Liver (tissue), 9 donors: ENCODE results near the gene C19orf81. TPM values are rescaled to one million over a fixed set of nuclear protein-coding genes. Genes with fewer than 3 reads are reported as not detected.

ENCODE experiments used
- DNase-seq: peaks from one replicate; pipeline ENCODE4 v3.0.0-alpha.2; 2017; ENCODE audit warnings: low spot score
- H3K27ac ChIP-seq, 2 donors: one replicate each; pipeline ENCODE4 v1.7.0; 2013; ENCODE audit warnings: inconsistent platforms in 2 of 2, low read length in 2 of 2, control low read depth in 1 of 2, low read depth in 1 of 2, mild to moderate bottlenecking in 1 of 2
- H3K27me3 ChIP-seq, 4 donors: one replicate each; pipeline versions ENCODE4 v1.6.1 to v1.7.0; 2013; ENCODE audit warnings: low read length in 3 of 4, inconsistent platforms in 1 of 4, mild to moderate bottlenecking in 1 of 4, moderate library complexity in 1 of 4; ENCODE audit not compliant: control insufficient read depth in 4 of 4, insufficient read depth in 4 of 4
- H3K36me3 ChIP-seq, 4 donors: one replicate each; pipeline versions ENCODE4 v1.6.1 to v1.7.0; 2013; ENCODE audit warnings: low read length in 3 of 4, mild to moderate bottlenecking in 3 of 4, low read depth in 1 of 4, moderate library complexity in 1 of 4; ENCODE audit not compliant: control insufficient read depth in 4 of 4, insufficient read depth in 3 of 4
- H3K4me1 ChIP-seq, 4 donors: one replicate each; pipeline versions ENCODE4 v1.6.1 to v1.7.0; 2013; ENCODE audit warnings: low read length in 3 of 4, mild to moderate bottlenecking in 3 of 4, moderate library complexity in 1 of 4; ENCODE audit not compliant: control insufficient read depth in 4 of 4, insufficient read depth in 4 of 4
- H3K4me3 ChIP-seq, 3 donors: one replicate each; pipeline versions ENCODE4 v1.6.1 to v1.7.0; 2013; ENCODE audit warnings: low read length in 3 of 3, control low read depth in 1 of 3, low read depth in 1 of 3, mild to moderate bottlenecking in 1 of 3
- H3K9ac ChIP-seq, 2 donors: one replicate each; pipeline ENCODE4 v1.7.0; 2013; ENCODE audit warnings: low read length in 2 of 2, mild to moderate bottlenecking in 2 of 2, moderate library complexity in 2 of 2, control low read depth in 1 of 2, low read depth in 1 of 2
- H3K9me3 ChIP-seq, 4 donors: one replicate each; pipeline versions ENCODE4 v1.6.1 to v1.7.0; 2013; ENCODE audit warnings: low read length in 3 of 4; ENCODE audit not compliant: control insufficient read depth in 4 of 4
- EGR1 ChIP-seq, 2 donors: IDR thresholded peaks; 2 replicates each; pipeline ENCODE4 v1.6.1; 2016 to 2018; ENCODE audit warnings: antibody characterized with exemption in 2 of 2, low read depth in 2 of 2
- FOXA1 ChIP-seq: IDR thresholded peaks from 2 replicates; pipeline ENCODE4 v1.6.1; 2016; ENCODE audit warnings: antibody characterized with exemption
- FOXA2 ChIP-seq: IDR thresholded peaks from 2 replicates; pipeline ENCODE4 v1.6.1; 2016; ENCODE audit warnings: antibody characterized with exemption
- GABPA ChIP-seq, 2 donors: IDR thresholded peaks in 1 of 2; conservative IDR thresholded peaks in 1 of 2; 2 replicates each; pipeline ENCODE4 v1.6.1; 2016; ENCODE audit warnings: antibody characterized with exemption in 2 of 2, mild to moderate bottlenecking in 1 of 2, moderate library complexity in 1 of 2
- HNF4A ChIP-seq, 2 donors: conservative IDR thresholded peaks; 2 replicates each; pipeline ENCODE4 v1.6.1; 2016; ENCODE audit warnings: antibody characterized with exemption in 2 of 2, mild to moderate bottlenecking in 2 of 2
- HNF4G ChIP-seq: IDR thresholded peaks from 2 replicates; pipeline ENCODE4 v1.6.1; 2016; ENCODE audit warnings: antibody characterized with exemption
- JUND ChIP-seq, 2 donors: IDR thresholded peaks; 2 replicates each; pipeline ENCODE4 v1.6.1; 2016; ENCODE audit warnings: antibody characterized with exemption in 2 of 2
- NR2F2 ChIP-seq: IDR thresholded peaks from 2 replicates; pipeline ENCODE4 v1.6.1; 2016; ENCODE audit warnings: antibody characterized with exemption
- RAD21 ChIP-seq, 2 donors: IDR thresholded peaks; 2 replicates each; pipeline ENCODE4 v1.6.1; 2016; ENCODE audit warnings: antibody characterized with exemption in 2 of 2, mild to moderate bottlenecking in 2 of 2
- RXRA ChIP-seq, 2 donors: IDR thresholded peaks; 2 replicates each; pipeline ENCODE4 v1.6.1; 2017 to 2018; ENCODE audit warnings: antibody characterized with exemption in 2 of 2, mild to moderate bottlenecking in 1 of 2
- SP1 ChIP-seq: IDR thresholded peaks from 2 replicates; pipeline ENCODE4 v1.6.1; 2018; ENCODE audit warnings: antibody characterized with exemption, mild to moderate bottlenecking
- TAF1 ChIP-seq: conservative IDR thresholded peaks from 2 replicates; pipeline ENCODE4 v1.6.1; 2016; ENCODE audit warnings: antibody characterized with exemption, mild to moderate bottlenecking
- YY1 ChIP-seq: IDR thresholded peaks from 2 replicates; pipeline ENCODE4 v1.6.1; 2016; ENCODE audit warnings: antibody characterized with exemption, mild to moderate bottlenecking
- WGBS: extraction: QIAGEN DNeasy Blood & Tissue Kit; methylation state at CpG from one replicate; pipeline ENCODE4 v1.1.7; 2013; 5-methylcytosine and 5-hydroxymethylcytosine counted together
- polyA plus RNA-seq, 2 donors: library from polyadenylated mRNA; stranded (reverse) in 1 of 2; unstranded in 1 of 2; fragments of 200-250 nt in 1 of 2; fragments of >200 nt in 1 of 2; fragmentation: Nextera tagmentation in 1 of 2; extraction: Ambion mirVana in 1 of 2; gene quantifications; one replicate each; pipeline versions ENCODE4 v1.2.1 to v1.2.3, GENCODE V29; 2013 to 2015
- total RNA-seq, 2 donors: library from RNA; depleted of rRNA; stranded (reverse); fragments of >200 nt; gene quantifications; one replicate each; pipeline ENCODE4 v1.2.3, GENCODE V29; 2014
- TF ChIP-seq, protein P1 (sequence below): IDR thresholded peaks from 2 replicates; pipeline ENCODE4 v1.6.1; 2016; ENCODE audit warnings: antibody characterized with exemption
- TF ChIP-seq, protein P2 (sequence below): IDR thresholded peaks from 2 replicates; pipeline ENCODE4 v1.6.1; 2016; ENCODE audit warnings: antibody characterized with exemption, mild to moderate bottlenecking
- TF ChIP-seq, protein P3 (sequence below): fragments of 150-350 bp; IDR thresholded peaks from 2 replicates; pipeline ENCODE4 v1.5.1; 2017; ENCODE audit warnings: improper control_type of control experiment, low read depth, low read length; ENCODE audit not compliant: missing input control
- TF ChIP-seq, protein P4 (sequence below): IDR thresholded peaks from 2 replicates; pipeline ENCODE4 v1.6.1; 2016; ENCODE audit warnings: antibody characterized with exemption
- TF ChIP-seq, protein P5 (sequence below): IDR thresholded peaks from 2 replicates; pipeline ENCODE4 v1.6.1; 2016; ENCODE audit warnings: antibody characterized with exemption
- donor health status: healthy.
- donor health status: healthy.
- donor health status: healthy.
- donor health status: healthy.
- donor health status: healthy.

C19orf81 gene
- total and polyA plus RNA-seq, 4 donors: not detected

DNA sequence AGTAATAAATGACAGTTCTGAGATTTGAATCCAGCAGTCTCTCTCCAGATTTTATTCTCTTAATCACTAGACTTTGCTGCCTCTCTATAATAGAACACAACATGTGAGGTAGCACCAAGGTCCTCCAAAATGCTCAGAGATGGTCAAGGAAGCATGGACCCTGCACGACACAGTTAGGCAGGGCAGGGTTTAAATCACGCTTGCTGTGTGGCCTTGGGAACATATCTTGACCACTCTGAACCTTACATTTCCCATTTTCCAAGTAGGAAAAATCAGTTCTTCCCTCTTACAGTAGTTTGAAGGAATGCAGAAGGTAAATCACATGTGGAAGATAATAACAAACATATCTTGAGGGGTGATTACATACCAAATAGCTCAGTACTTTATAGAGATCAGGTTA lies 15.9 kb upstream of the C19orf81 start:
- no peak overlapping the region for H3K9ac ChIP-seq
- H3K27ac ChIP-seq: no peak overlapping the region
- peaks cover 0 to 5% (median 2%) of the 10 kb centered on the region in 4 donors for H3K27me3 ChIP-seq
- no peak overlapping the region for H3K4me3 ChIP-seq
- peaks cover 4 to 21% (median 13%) of the 10 kb centered on the region in 4 donors for H3K9me3 ChIP-seq
- TF ChIP-seq RAD21 (IDR thresholded peaks at IDR 0.05): no peak
- TF ChIP-seq NR2F2: no peak
- TF ChIP-seq HNF4G: no peak
- no peak for TF ChIP-seq JUND (IDR thresholded peaks at IDR 0.05)
- TF ChIP-seq TAF1: no peak
- TF ChIP-seq HNF4A (conservative IDR thresholded peaks at IDR 0.05): no peak
- TF ChIP-seq GABPA (IDR thresholded peaks at IDR 0.05 in 1 of 2, conservative IDR thresholded peaks at IDR 0.05 in 1 of 2): no peak
- TF ChIP-seq SP1: no peak
- TF ChIP-seq, protein P1, sequence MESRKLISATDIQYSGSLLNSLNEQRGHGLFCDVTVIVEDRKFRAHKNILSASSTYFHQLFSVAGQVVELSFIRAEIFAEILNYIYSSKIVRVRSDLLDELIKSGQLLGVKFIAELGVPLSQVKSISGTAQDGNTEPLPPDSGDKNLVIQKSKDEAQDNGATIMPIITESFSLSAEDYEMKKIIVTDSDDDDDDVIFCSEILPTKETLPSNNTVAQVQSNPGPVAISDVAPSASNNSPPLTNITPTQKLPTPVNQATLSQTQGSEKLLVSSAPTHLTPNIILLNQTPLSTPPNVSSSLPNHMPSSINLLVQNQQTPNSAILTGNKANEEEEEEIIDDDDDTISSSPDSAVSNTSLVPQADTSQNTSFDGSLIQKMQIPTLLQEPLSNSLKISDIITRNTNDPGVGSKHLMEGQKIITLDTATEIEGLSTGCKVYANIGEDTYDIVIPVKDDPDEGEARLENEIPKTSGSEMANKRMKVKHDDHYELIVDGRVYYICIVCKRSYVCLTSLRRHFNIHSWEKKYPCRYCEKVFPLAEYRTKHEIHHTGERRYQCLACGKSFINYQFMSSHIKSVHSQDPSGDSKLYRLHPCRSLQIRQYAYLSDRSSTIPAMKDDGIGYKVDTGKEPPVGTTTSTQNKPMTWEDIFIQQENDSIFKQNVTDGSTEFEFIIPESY: no peak
- no peak for TF ChIP-seq FOXA2
- TF ChIP-seq, protein P2, sequence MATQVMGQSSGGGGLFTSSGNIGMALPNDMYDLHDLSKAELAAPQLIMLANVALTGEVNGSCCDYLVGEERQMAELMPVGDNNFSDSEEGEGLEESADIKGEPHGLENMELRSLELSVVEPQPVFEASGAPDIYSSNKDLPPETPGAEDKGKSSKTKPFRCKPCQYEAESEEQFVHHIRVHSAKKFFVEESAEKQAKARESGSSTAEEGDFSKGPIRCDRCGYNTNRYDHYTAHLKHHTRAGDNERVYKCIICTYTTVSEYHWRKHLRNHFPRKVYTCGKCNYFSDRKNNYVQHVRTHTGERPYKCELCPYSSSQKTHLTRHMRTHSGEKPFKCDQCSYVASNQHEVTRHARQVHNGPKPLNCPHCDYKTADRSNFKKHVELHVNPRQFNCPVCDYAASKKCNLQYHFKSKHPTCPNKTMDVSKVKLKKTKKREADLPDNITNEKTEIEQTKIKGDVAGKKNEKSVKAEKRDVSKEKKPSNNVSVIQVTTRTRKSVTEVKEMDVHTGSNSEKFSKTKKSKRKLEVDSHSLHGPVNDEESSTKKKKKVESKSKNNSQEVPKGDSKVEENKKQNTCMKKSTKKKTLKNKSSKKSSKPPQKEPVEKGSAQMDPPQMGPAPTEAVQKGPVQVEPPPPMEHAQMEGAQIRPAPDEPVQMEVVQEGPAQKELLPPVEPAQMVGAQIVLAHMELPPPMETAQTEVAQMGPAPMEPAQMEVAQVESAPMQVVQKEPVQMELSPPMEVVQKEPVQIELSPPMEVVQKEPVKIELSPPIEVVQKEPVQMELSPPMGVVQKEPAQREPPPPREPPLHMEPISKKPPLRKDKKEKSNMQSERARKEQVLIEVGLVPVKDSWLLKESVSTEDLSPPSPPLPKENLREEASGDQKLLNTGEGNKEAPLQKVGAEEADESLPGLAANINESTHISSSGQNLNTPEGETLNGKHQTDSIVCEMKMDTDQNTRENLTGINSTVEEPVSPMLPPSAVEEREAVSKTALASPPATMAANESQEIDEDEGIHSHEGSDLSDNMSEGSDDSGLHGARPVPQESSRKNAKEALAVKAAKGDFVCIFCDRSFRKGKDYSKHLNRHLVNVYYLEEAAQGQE: no peak
- no peak for TF ChIP-seq FOXA1
- no peak for TF ChIP-seq YY1
- TF ChIP-seq, protein P3, sequence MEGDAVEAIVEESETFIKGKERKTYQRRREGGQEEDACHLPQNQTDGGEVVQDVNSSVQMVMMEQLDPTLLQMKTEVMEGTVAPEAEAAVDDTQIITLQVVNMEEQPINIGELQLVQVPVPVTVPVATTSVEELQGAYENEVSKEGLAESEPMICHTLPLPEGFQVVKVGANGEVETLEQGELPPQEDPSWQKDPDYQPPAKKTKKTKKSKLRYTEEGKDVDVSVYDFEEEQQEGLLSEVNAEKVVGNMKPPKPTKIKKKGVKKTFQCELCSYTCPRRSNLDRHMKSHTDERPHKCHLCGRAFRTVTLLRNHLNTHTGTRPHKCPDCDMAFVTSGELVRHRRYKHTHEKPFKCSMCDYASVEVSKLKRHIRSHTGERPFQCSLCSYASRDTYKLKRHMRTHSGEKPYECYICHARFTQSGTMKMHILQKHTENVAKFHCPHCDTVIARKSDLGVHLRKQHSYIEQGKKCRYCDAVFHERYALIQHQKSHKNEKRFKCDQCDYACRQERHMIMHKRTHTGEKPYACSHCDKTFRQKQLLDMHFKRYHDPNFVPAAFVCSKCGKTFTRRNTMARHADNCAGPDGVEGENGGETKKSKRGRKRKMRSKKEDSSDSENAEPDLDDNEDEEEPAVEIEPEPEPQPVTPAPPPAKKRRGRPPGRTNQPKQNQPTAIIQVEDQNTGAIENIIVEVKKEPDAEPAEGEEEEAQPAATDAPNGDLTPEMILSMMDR: no peak
- TF ChIP-seq, protein P4, sequence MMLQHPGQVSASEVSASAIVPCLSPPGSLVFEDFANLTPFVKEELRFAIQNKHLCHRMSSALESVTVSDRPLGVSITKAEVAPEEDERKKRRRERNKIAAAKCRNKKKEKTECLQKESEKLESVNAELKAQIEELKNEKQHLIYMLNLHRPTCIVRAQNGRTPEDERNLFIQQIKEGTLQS: no peak
- TF ChIP-seq, protein P5, sequence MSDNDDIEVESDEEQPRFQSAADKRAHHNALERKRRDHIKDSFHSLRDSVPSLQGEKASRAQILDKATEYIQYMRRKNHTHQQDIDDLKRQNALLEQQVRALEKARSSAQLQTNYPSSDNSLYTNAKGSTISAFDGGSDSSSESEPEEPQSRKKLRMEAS: no peak
- no peak for TF ChIP-seq RXRA (IDR thresholded peaks at IDR 0.05)
- TF ChIP-seq EGR1 (IDR thresholded peaks at IDR 0.05; ENCODE audit: low read depth in 2 of 2): no peak
- no peak for DNase-seq
- WGBS: 58% methylated on average over 2 of the region's 2 CpGs
- H3K4me1 ChIP-seq: no peaks in the 10 kb centered on the region
- no peaks in the 10 kb centered on the region for H3K36me3 ChIP-seq
